Endothelial cell (in vitro differentiated cells): Measurements from ENCODE around the gene MID1IP1. TPM values are rescaled to one million over a fixed set of nuclear protein-coding genes. Genes with fewer than 3 reads are reported as not detected.

Experiments used
- DNase-seq: peaks from one replicate; pipeline ENCODE4 v3.0.0; 2021; ENCODE audit warnings: low spot score
- H3K27ac Mint-ChIP-seq: one replicate; pipeline ENCODE4 v1.8.0; 2021; ENCODE audit warnings: mixed read lengths, inconsistent platforms; ENCODE audit not compliant: unreplicated experiment
- H3K27me3 Mint-ChIP-seq: one replicate; pipeline ENCODE4 v1.8.0; 2021; ENCODE audit warnings: mild to moderate bottlenecking, moderate library complexity, mixed read lengths, inconsistent platforms; ENCODE audit not compliant: unreplicated experiment
- H3K36me3 Mint-ChIP-seq: one replicate; pipeline ENCODE4 v1.8.0; 2021; ENCODE audit warnings: mild to moderate bottlenecking, low read depth, mixed read lengths, inconsistent platforms; ENCODE audit not compliant: unreplicated experiment
- H3K4me1 Mint-ChIP-seq: one replicate; pipeline ENCODE4 v1.8.0; 2021; ENCODE audit warnings: mild to moderate bottlenecking, mixed read lengths, inconsistent platforms; ENCODE audit not compliant: unreplicated experiment
- H3K4me3 Mint-ChIP-seq: one replicate; pipeline ENCODE4 v1.8.0; 2021; ENCODE audit warnings: mild to moderate bottlenecking, mixed read lengths, inconsistent platforms; ENCODE audit not compliant: unreplicated experiment
- H3K9me3 Mint-ChIP-seq: one replicate; pipeline ENCODE4 v1.8.0; 2021; ENCODE audit warnings: mixed read lengths, inconsistent platforms; ENCODE audit not compliant: unreplicated experiment
- total RNA-seq: library from RNA; stranded (reverse); fragmentation: NEBNext Ultra II Directional; extraction: Animal tissue kit (Norgen Biotek cat#: 25700); gene quantifications from one replicate; pipeline ENCODE4 v1.2.1, GENCODE V29; 2021; ENCODE audit not compliant: unreplicated experiment
- TF ChIP-seq, protein P1 (sequence below): fragments of 200-600 bp; sonication (generic); IDR thresholded peaks from one replicate; pipeline ENCODE4 v1.5.0; 2021; ENCODE audit warnings: antibody characterized with exemption; ENCODE audit not compliant: unreplicated experiment

The MID1IP1 gene
- total RNA-seq, 1 donor from 2014 or later: 25.3 TPM

DNA sequence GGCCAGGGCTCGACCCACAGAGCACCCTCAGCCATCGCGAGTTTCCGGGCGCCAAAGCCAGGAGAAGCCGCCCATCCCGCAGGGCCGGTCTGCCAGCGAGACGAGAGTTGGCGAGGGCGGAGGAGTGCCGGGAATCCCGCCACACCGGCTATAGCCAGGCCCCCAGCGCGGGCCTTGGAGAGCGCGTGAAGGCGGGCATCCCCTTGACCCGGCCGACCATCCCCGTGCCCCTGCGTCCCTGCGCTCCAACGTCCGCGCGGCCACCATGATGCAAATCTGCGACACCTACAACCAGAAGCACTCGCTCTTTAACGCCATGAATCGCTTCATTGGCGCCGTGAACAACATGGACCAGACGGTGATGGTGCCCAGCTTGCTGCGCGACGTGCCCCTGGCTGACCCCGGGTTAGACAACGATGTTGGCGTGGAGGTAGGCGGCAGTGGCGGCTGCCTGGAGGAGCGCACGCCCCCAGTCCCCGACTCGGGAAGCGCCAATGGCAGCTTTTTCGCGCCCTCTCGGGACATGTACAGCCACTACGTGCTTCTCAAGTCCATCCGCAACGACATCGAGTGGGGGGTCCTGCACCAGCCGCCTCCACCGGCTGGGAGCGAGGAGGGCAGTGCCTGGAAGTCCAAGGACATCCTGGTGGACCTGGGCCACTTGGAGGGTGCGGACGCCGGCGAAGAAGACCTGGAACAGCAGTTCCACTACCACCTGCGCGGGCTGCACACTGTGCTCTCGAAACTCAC lies 3.6 kb downstream of the MID1IP1 start:
- H3K4me1 Mint-ChIP-seq: peaks cover 11% of the 10 kb centered on the region
- H3K36me3 Mint-ChIP-seq: no peaks in the 10 kb centered on the region
- peak overlapping the region; percentile 42 for H3K27ac Mint-ChIP-seq
- peaks cover 4% of the 10 kb centered on the region for H3K27me3 Mint-ChIP-seq
- DNase-seq: peak; percentile 34
- no peaks in the 10 kb centered on the region for H3K9me3 Mint-ChIP-seq
- TF ChIP-seq, protein P1, sequence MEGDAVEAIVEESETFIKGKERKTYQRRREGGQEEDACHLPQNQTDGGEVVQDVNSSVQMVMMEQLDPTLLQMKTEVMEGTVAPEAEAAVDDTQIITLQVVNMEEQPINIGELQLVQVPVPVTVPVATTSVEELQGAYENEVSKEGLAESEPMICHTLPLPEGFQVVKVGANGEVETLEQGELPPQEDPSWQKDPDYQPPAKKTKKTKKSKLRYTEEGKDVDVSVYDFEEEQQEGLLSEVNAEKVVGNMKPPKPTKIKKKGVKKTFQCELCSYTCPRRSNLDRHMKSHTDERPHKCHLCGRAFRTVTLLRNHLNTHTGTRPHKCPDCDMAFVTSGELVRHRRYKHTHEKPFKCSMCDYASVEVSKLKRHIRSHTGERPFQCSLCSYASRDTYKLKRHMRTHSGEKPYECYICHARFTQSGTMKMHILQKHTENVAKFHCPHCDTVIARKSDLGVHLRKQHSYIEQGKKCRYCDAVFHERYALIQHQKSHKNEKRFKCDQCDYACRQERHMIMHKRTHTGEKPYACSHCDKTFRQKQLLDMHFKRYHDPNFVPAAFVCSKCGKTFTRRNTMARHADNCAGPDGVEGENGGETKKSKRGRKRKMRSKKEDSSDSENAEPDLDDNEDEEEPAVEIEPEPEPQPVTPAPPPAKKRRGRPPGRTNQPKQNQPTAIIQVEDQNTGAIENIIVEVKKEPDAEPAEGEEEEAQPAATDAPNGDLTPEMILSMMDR: no peak
- H3K4me3 Mint-ChIP-seq: peak overlapping the region; percentile 92

DNA sequence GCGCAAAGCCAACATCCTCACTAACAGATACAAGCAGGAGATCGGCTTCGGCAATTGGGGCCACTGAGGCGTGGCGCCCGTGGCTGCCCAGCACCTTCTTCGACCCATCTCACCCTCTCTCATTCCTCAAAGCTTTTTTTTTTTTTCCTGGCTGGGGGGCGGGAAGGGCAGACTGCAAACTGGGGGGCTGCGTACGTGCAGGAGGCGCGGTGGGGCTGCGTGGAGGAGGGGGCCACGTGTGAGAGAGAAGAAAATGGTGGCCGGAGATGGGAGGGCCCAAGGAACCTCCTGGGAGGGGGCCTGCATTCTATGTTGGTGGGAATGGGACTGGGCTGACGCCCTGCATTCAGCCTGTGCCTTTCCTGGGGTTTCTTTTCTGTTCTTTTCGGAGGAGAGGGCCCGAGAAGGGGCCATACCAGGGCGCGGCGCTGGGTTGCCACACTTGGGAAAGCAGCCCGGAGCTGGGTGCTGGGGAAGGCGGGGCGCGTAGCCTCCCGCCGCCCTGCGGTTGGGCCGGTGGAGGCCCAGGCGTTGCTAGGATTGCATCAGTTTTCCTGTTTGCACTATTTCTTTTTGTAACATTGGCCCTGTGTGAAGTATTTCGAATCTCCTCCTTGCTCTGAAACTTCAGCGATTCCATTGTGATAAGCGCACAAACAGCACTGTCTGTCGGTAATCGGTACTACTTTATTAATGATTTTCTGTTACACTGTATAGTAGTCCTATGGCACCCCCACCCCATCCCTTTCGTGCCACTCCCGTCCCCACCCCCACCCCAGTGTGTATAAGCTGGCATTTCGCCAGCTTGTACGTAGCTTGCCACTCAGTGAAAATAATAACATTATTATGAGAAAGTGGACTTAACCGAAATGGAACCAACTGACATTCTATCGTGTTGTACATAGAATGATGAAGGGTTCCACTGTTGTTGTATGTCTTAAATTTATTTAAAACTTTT lies 4.5 kb downstream of the MID1IP1 start:
- H3K27ac Mint-ChIP-seq: peak overlapping the region; percentile 94
- peaks cover 4% of the 10 kb centered on the region for H3K27me3 Mint-ChIP-seq
- H3K4me3 Mint-ChIP-seq: peak overlapping the region; percentile 92
- peaks cover 11% of the 10 kb centered on the region for H3K4me1 Mint-ChIP-seq
- TF ChIP-seq, protein P1: no peak
- peak; percentile 42 for DNase-seq
- H3K36me3 Mint-ChIP-seq: no peaks in the 10 kb centered on the region
- no peaks in the 10 kb centered on the region for H3K9me3 Mint-ChIP-seq

DNA sequence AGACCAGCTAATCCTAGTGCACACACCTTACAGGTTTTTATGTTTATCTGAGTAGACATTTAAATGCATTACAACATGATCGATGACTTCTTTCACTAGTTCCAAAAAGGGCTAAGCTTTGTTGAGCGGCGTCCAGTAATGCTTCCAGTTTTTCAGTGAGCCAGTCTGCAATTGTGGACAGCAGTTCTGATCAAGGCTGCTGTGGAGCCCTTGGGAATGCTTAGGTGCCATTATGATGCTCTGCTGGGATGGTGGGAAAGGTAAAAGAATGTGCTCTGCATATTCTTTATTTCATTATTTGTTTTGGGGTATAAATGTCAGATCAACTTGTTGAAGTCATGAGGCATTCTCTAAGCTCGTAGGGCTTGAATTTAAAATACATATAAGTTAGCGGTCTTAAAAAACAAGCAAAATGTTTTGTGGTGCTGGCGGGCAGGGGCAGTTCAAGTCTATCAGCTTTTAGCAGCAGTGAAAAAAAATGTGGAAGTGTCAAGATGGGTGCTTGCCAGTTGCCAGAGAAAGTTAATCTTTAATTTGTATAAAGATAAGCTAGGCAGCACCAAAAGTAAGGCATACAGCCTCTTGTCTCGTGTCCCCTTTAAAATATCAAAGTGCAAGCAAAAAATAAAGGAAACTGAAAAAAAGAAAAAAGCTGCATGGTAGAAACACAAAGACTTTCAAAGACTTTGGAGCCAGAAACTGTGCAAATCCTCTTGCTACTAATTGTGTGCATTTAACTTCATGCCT lies 5.8 kb downstream of the MID1IP1 start:
- DNase-seq: no peak
- Mint-ChIP-seq H3K36me3 (no peaks in the 10 kb centered on the region), H3K9me3 (no peaks in the 10 kb centered on the region), H3K27ac (peak overlapping the region; percentile 67), H3K27me3 (peaks cover 4% of the 10 kb centered on the region), H3K4me3 (peak overlapping the region; percentile 76), H3K4me1 (peaks cover 11% of the 10 kb centered on the region)
- TF ChIP-seq, protein P1: no peak

DNA sequence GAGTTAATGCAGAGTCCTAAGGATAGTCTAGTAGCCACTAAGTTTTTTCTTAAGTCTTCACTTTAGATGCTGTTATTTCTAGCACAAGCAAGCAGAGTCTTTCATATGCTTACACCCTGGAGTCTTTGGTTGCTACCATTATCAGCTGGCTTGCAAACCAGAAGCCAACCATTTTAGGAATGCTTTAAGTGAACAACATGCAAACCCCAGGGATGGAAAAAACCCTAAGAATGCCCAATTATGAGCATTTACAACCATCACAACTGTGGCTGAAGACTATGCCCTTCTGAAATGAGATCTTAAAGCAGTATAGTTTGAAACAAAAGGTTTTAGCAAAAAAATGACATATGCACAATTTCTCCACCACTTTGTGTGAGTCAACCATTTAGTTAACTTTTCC lies 6.6 kb downstream of the MID1IP1 start:
- Mint-ChIP-seq H3K4me3 (no peak overlapping the region), H3K9me3 (no peaks in the 10 kb centered on the region), H3K4me1 (peaks cover 11% of the 10 kb centered on the region), H3K27me3 (peaks cover 4% of the 10 kb centered on the region), H3K36me3 (no peaks in the 10 kb centered on the region), H3K27ac (no peak overlapping the region)
- no peak for DNase-seq
- TF ChIP-seq, protein P1: no peak
